HepG2 (cell line): ENCODE results near the gene KIZ.

Experiments used
- SSRP1 ChIP-seq: IDR thresholded peaks from 2 replicates; pipeline ENCODE4 v1.6.1; 2016; ENCODE audit warnings: control low read depth
- ZNF274 ChIP-seq: sonication (generic); formaldehyde crosslinking; IDR thresholded peaks from 2 replicates; pipeline ENCODE4 v1.5.1; 2020; ENCODE audit warnings: mild to moderate bottlenecking, missing genetic modification reagents

DNA sequence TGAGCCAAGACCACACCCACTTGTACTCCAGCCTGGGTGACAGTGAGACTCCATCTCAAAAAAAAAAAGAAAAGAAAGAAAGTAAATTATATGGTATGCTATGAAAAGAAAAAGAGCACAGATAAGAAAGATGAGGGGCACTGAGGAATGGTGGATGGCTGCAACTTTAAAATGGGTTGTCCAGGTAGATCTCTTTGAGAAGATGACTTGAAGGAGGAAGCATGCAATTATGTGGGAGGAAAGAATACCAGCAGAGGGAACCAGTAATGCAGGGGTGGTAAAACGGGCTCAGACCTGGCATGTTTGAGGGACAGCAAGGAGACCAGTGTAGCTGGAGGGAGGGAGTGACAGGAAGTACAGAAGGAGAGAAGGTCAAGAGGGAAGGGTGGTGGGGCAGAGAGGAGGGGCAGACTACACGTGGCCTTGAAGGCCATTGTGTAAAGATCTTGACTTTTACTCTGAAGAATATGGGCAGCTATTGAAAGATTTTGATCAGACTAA is 42.0 kb upstream of the KIZ start:
- TF ChIP-seq ZNF274 (no peak), SSRP1 (CRISPR knock-in tag) (no peak)
